Effector memory CD4-positive, alpha-beta T cell (primary cell): ENCODE data around the gene HMOX1.

Experiments
- DNase-seq, 3 donors: peaks; one replicate each; pipeline ENCODE4 v3.0.0-alpha.2; 2020
- H3K27ac ChIP-seq: 2 replicates; pipeline ENCODE4 v1.7.0; 2013; ENCODE audit warnings: mild to moderate bottlenecking, low read length, moderate library complexity; ENCODE audit not compliant: insufficient read depth, poor library complexity, severe bottlenecking
- H3K27me3 ChIP-seq: replicated peaks from 2 replicates; pipeline ENCODE4 v1.7.0; 2013; ENCODE audit warnings: mild to moderate bottlenecking, low read length; ENCODE audit not compliant: insufficient read depth, control insufficient read depth, poor library complexity, severe bottlenecking
- H3K36me3 ChIP-seq: 2 replicates; pipeline ENCODE4 v1.7.0; 2013; ENCODE audit warnings: mild to moderate bottlenecking, low read length, moderate library complexity; ENCODE audit not compliant: control insufficient read depth, insufficient read depth
- H3K4me1 ChIP-seq: 2 replicates; pipeline ENCODE4 v1.7.0; 2013; ENCODE audit warnings: low read length, mild to moderate bottlenecking; ENCODE audit not compliant: control insufficient read depth, insufficient read depth, poor library complexity, severe bottlenecking
- H3K4me3 ChIP-seq: 2 replicates; pipeline ENCODE4 v1.7.0; 2013; ENCODE audit warnings: low read length, low read depth, mild to moderate bottlenecking; ENCODE audit not compliant: insufficient read depth, poor library complexity, severe bottlenecking
- H3K9me3 ChIP-seq: 2 replicates; pipeline ENCODE4 v1.7.0; 2013; ENCODE audit warnings: mild to moderate bottlenecking, low read length, moderate library complexity; ENCODE audit not compliant: control insufficient read depth

The HMOX1 gene

DNA sequence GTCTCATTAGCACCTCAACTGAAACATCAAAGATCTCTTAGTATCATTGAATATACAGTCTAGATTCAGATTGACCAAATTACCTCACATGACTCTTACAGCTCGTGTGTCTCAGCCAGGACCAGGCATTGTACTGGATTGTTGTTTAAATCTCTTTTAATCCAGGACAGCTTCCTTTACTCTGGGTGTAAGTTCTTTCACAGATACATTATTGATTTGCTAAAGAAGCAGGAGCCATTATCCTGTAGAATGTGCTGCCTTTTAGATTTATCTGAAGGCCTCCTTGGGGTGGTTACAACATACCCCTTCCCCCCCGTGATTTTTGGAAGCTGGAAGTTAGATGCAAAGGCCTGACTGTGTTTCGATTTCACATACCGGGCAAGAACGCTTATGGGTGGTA, 23.3 kb downstream of the HMOX1 start:
- Histone ChIP-seq H3K4me3 (no peak overlapping the region), H3K27ac (no peak overlapping the region), H3K4me1 (peaks cover 6% of the 10 kb centered on the region), H3K36me3 (peaks cover 43% of the 10 kb centered on the region), H3K9me3 (no peaks in the 10 kb centered on the region), H3K27me3 (no peaks in the 10 kb centered on the region)
- DNase-seq: no peak

DNA sequence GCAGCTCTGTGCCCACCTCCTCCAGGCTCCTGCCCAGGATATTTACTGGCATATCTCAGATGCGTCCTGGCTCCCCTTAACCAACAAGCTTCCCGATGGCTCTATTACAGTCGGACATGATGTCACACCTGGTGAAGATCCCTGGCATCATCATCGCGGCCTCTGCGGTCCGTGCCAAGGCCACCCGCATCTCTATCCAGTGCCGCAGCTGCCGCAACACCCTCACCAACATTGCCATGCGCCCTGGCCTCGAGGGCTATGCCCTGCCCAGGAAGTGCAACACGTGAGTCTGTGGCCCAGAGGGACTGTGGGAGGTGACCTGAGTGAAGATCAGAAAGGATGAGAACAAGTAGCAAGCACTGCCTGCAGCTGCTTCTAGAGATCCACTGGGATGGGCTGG, 25.5 kb downstream of the HMOX1 start:
- no peak for DNase-seq
- H3K4me3 ChIP-seq: no peak overlapping the region
- H3K27ac ChIP-seq: no peak overlapping the region
- no peaks in the 10 kb centered on the region for H3K9me3 ChIP-seq
- H3K27me3 ChIP-seq: no peaks in the 10 kb centered on the region
- no peaks in the 10 kb centered on the region for H3K4me1 ChIP-seq
- H3K36me3 ChIP-seq: peaks cover 65% of the 10 kb centered on the region

DNA sequence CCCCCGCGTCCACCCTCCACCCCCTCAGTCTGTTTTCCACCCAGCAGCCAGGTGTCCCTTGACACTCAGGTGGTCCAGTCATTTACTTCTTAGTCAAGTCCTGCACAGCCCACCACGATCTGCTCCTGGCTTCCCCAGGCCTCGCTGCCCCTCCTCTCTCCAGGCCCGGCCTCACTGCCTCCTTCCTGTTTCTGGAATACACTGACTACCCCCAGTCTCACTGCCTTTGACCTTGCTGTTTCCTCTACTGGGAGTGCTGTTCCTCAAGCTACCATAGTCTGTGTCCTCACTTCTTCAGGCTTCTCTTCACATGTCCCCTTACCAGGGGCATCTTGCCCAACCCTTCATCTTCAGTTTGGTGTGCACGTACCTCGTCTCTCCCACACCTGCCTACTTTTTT, 26.5 kb downstream of the HMOX1 start:
- Histone ChIP-seq H3K27me3 (no peaks in the 10 kb centered on the region), H3K4me3 (no peak overlapping the region), H3K36me3 (peaks cover 75% of the 10 kb centered on the region), H3K9me3 (no peaks in the 10 kb centered on the region), H3K4me1 (no peaks in the 10 kb centered on the region), H3K27ac (no peak overlapping the region)
- no peak for DNase-seq

DNA sequence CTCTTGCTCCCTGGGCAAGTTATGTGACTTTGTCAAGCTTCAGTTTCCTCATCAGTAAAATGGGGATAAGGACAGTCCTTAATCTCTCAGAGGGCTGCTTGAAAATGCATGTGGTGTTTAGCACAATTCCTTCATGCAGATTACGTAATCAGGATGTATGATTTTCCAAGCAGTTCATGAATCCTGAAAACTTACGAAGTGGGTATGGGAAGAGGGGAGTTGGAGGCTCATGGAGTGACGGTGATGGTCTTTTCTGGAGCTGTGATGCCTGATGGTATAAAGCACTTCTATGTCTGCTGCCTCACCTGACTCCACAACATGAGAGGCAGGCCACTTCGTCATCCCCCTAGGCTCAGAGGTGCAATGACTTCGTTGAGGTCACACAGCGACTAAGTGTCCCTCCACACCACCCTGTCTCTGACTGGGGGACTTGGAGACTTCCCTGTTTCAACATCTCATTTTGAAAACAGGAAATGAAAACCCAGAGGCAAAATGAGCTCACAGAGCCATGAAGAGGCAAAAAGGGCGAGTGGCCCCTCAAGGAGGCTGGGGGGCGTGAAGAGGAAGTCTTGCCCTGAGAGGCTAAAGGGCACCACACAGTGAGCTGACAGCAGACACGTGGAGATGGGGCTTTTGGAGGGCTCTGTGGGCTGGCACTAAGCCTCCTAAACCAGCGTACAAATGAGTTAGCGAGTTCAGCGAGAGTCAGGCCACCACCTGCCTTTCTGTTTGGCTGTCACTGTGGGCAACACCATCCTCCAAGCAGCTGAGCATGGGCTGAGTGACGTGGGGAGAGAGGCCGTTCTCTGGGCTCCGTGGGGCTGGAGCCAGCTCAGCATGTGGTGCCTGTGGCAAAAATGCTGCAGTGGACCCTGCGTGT, 29.1 kb downstream of the HMOX1 start:
- no peak for DNase-seq
- Histone ChIP-seq H3K4me3 (no peak overlapping the region), H3K4me1 (no peaks in the 10 kb centered on the region), H3K27me3 (no peaks in the 10 kb centered on the region), H3K27ac (no peak overlapping the region), H3K9me3 (no peaks in the 10 kb centered on the region), H3K36me3 (peaks cover 88% of the 10 kb centered on the region)

- H3K27me3 ChIP-seq: no peaks in the 10 kb centered on the region
- no peak for DNase-seq
- H3K36me3 ChIP-seq: peaks cover 92% of the 10 kb centered on the region
- H3K4me3 ChIP-seq: no peak overlapping the region
- no peaks in the 10 kb centered on the region for H3K9me3 ChIP-seq
- H3K27ac ChIP-seq: no peak overlapping the region
- no peaks in the 10 kb centered on the region for H3K4me1 ChIP-seq
These were observed 29.8 kb downstream of the HMOX1 start for GRCh38 chr22:35410663-35411034.

DNA sequence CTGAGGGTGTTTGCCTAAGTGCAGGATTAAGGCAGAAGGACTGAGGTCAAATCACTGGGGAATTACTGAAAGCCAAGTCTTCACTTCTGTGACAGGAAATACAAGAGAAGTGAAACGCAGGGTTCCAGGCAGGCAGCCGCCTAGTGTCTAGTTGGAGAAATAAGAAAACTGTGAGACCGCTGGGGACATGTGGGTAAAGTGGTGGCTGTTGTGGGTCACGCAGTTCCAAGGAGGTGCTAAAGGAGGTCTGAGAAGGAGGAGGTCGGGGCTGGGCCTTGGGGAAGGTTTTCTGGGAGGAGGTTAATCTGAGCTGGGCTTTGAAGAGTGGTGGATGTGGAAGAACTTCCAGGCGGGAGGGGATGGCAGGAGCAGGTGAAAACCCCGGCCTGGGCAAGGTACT, 30.2 kb downstream of the HMOX1 start:
- Histone ChIP-seq H3K27me3 (no peaks in the 10 kb centered on the region), H3K4me3 (no peak overlapping the region), H3K36me3 (peaks cover 95% of the 10 kb centered on the region), H3K9me3 (no peaks in the 10 kb centered on the region), H3K27ac (no peak overlapping the region), H3K4me1 (no peaks in the 10 kb centered on the region)
- no peak for DNase-seq

GRCh38 chr22:35413624-35414023, 32.7 kb downstream of the HMOX1 start:
- no peaks in the 10 kb centered on the region for H3K9me3 ChIP-seq
- peaks cover 90% of the 10 kb centered on the region for H3K36me3 ChIP-seq
- no peaks in the 10 kb centered on the region for H3K27me3 ChIP-seq
- no peak overlapping the region for H3K27ac ChIP-seq
- H3K4me3 ChIP-seq: no peak overlapping the region
- H3K4me1 ChIP-seq: no peaks in the 10 kb centered on the region
- DNase-seq: no peak

DNA sequence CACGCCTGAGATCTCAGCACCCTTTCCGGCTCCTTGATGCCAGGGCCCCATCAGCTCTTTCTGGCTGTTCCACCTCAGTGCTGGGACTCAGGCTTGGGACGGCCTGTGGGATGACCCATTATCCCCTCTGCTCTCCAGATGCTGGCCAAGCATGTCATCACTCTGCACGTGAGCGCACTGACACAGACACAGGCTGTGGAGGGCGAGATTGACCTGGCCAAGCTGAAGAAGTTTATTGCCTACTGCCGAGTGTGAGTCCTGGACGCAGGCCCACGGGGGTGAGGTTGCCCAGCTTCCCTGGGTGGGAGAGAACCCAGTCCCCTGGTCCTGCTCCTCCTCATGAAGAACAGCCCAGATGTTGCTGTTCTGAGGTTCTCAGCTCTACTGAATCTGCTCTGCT, 36.7 kb downstream of the HMOX1 start:
- no peak overlapping the region for H3K27ac ChIP-seq
- H3K27me3 ChIP-seq: no peaks in the 10 kb centered on the region
- no peak overlapping the region for H3K4me3 ChIP-seq
- H3K9me3 ChIP-seq: no peaks in the 10 kb centered on the region
- peaks cover 91% of the 10 kb centered on the region for H3K36me3 ChIP-seq
- H3K4me1 ChIP-seq: no peaks in the 10 kb centered on the region
- DNase-seq: no peak

GRCh38 chr22:35418088-35418487, 37.2 kb downstream of the HMOX1 start:
- no peaks in the 10 kb centered on the region for H3K9me3 ChIP-seq
- H3K4me1 ChIP-seq: no peaks in the 10 kb centered on the region
- no peaks in the 10 kb centered on the region for H3K27me3 ChIP-seq
- peaks cover 92% of the 10 kb centered on the region for H3K36me3 ChIP-seq
- no peak overlapping the region for H3K4me3 ChIP-seq
- H3K27ac ChIP-seq: no peak overlapping the region
- no peak for DNase-seq

GRCh38 chr22:35418731-35419130, 37.8 kb downstream of the HMOX1 start:
- DNase-seq: no peak
- no peaks in the 10 kb centered on the region for H3K9me3 ChIP-seq
- no peaks in the 10 kb centered on the region for H3K4me1 ChIP-seq
- no peak overlapping the region for H3K4me3 ChIP-seq
- no peaks in the 10 kb centered on the region for H3K27me3 ChIP-seq
- H3K36me3 ChIP-seq: peaks cover 92% of the 10 kb centered on the region
- H3K27ac ChIP-seq: no peak overlapping the region
